Neural progenitor cell (in vitro differentiated cells): ENCODE data around the gene PDE8B. TPM values are rescaled to one million over a fixed set of nuclear protein-coding genes. Genes with fewer than 3 reads are reported as not detected.

ENCODE experiments used
- DNase-seq: peaks from one replicate; pipeline ENCODE4 v3.0.0-alpha.2; 2016; ENCODE audit warnings: low spot score
- H2AFZ ChIP-seq: fragments of 200-600 bp; sonication (generic); replicated peaks from 2 replicates; pipeline ENCODE4 v1.6.1; 2016; ENCODE audit warnings: antibody characterized with exemption
- H3F3A ChIP-seq: fragments of 200-600 bp; sonication (generic); 2 replicates; pipeline ENCODE4 v1.6.1; 2016; ENCODE audit warnings: antibody characterized with exemption, low read depth
- H3K27ac ChIP-seq: fragments of 200-600 bp; sonication (generic); 2 replicates; pipeline ENCODE4 v1.5.1; 2016; ENCODE audit warnings: mild to moderate bottlenecking
- H3K27me3 ChIP-seq: fragments of 200-600 bp; sonication (generic); 2 replicates; pipeline ENCODE4 v1.6.1; 2016; ENCODE audit warnings: mild to moderate bottlenecking, moderate library complexity
- H3K36me3 ChIP-seq: fragments of 200-600 bp; sonication (generic); 2 replicates; pipeline ENCODE4 v1.5.1; 2016
- H3K4me1 ChIP-seq: fragments of 200-600 bp; sonication (generic); 2 replicates; pipeline ENCODE4 v1.6.1; 2016; ENCODE audit warnings: mixed run types
- H3K4me2 ChIP-seq: fragments of 200-600 bp; sonication (generic); 2 replicates; pipeline ENCODE4 v1.6.1; 2016
- H3K4me3 ChIP-seq: fragments of 200-600 bp; sonication (generic); 2 replicates; pipeline ENCODE4 v1.5.1; 2016
- H3K79me2 ChIP-seq: fragments of 200-600 bp; sonication (generic); 2 replicates; pipeline ENCODE4 v1.6.1; 2016; ENCODE audit warnings: low read depth
- H3K9ac ChIP-seq: fragments of 200-600 bp; sonication (generic); 2 replicates; pipeline ENCODE4 v1.6.1; 2016
- H3K9me3 ChIP-seq: fragments of 200-600 bp; sonication (generic); 2 replicates; pipeline ENCODE4 v1.5.1; 2016; ENCODE audit warnings: low read depth
- H4K20me1 ChIP-seq: fragments of 200-600 bp; sonication (generic); 2 replicates; pipeline ENCODE4 v1.6.1; 2016; ENCODE audit warnings: low read depth
- H3K27ac Mint-ChIP-seq: 3 replicates; pipeline ENCODE4 v1.8.0; 2021; ENCODE audit warnings: mixed read lengths
- H3K27me3 Mint-ChIP-seq: 2 replicates; pipeline ENCODE4 v1.8.0; 2022; ENCODE audit warnings: low read depth, mild to moderate bottlenecking, inconsistent platforms, moderate library complexity, mixed read lengths; ENCODE audit not compliant: insufficient read depth
- H3K36me3 Mint-ChIP-seq: 3 replicates; pipeline ENCODE4 v1.8.0; 2021; ENCODE audit warnings: mixed read lengths
- H3K4me1 Mint-ChIP-seq: 3 replicates; pipeline ENCODE4 v1.8.0; 2021; ENCODE audit warnings: mixed read lengths
- H3K4me3 Mint-ChIP-seq: 3 replicates; pipeline ENCODE4 v1.8.0; 2021; ENCODE audit warnings: mild to moderate bottlenecking, moderate library complexity, mixed read lengths
- H3K9me3 Mint-ChIP-seq: 3 replicates; pipeline ENCODE4 v1.8.0; 2020; ENCODE audit warnings: mixed read lengths
- CTCF ChIP-seq: fragments of 200-600 bp; sonication (generic); IDR thresholded peaks from 2 replicates; pipeline ENCODE4 v1.5.1; 2017; ENCODE audit warnings: antibody characterized with exemption, mild to moderate bottlenecking
- EZH2 ChIP-seq: fragments of 200-600 bp; sonication (generic); IDR thresholded peaks from 2 replicates; pipeline ENCODE4 v1.6.1; 2017; ENCODE audit warnings: antibody characterized with exemption, mild to moderate bottlenecking, moderate library complexity
- EZH2phosphoT487 ChIP-seq: fragments of 200-600 bp; sonication (generic); IDR thresholded peaks from 2 replicates; pipeline ENCODE4 v1.6.1; 2017; ENCODE audit warnings: antibody characterized with exemption
- total RNA-seq: library from RNA; depleted of rRNA; stranded (reverse); fragments of >200 nt; gene quantifications from 2 replicates; pipeline ENCODE4 v1.2.3, GENCODE V29; 2015; ENCODE audit warnings: low replicate concordance

PDE8B gene
- total RNA-seq, 1 donor from 2014 or later: 4.3 TPM

GRCh38 chr5:77321793-77322394 lies 111.4 kb downstream of the PDE8B start:
- no peaks in the 10 kb centered on the region for H3F3A ChIP-seq
- no peaks in the 10 kb centered on the region for H3K79me2 ChIP-seq
- no peak overlapping the region for H3K4me3 Mint-ChIP-seq
- no peaks in the 10 kb centered on the region for H3K36me3 Mint-ChIP-seq
- no peak overlapping the region for H3K27ac Mint-ChIP-seq
- peak overlapping the region; percentile 1 for H3K4me2 ChIP-seq
- no peak overlapping the region for H3K27ac ChIP-seq
- H3K4me1 Mint-ChIP-seq: peaks cover 23% of the 10 kb centered on the region
- H3K4me1 ChIP-seq: peaks cover 12% of the 10 kb centered on the region
- H3K9me3 ChIP-seq: no peaks in the 10 kb centered on the region
- DNase-seq: peak; percentile 15
- no peak overlapping the region for H2AFZ ChIP-seq
- no peaks in the 10 kb centered on the region for H4K20me1 ChIP-seq
- H3K27me3 ChIP-seq: no peaks in the 10 kb centered on the region
- no peaks in the 10 kb centered on the region for H3K9me3 Mint-ChIP-seq
- TF ChIP-seq EZH2phosphoT487 (no peak), EZH2 (no peak)
- no peaks in the 10 kb centered on the region for H3K36me3 ChIP-seq
- H3K9ac ChIP-seq: no peak overlapping the region
- no peak overlapping the region for H3K4me3 ChIP-seq
- no peaks in the 10 kb centered on the region for H3K27me3 Mint-ChIP-seq

- no peak overlapping the region for H3K4me3 ChIP-seq
- no peak overlapping the region for H2AFZ ChIP-seq
- peaks cover 12% of the 10 kb centered on the region for H3K4me1 ChIP-seq
- no peaks in the 10 kb centered on the region for H3K79me2 ChIP-seq
- no peaks in the 10 kb centered on the region for H3K9me3 ChIP-seq
- Mint-ChIP-seq H3K9me3 (no peaks in the 10 kb centered on the region), H3K4me1 (peaks cover 25% of the 10 kb centered on the region), H3K4me3 (no peak overlapping the region), H3K27me3 (no peaks in the 10 kb centered on the region), H3K27ac (peak overlapping the region; percentile 17), H3K36me3 (no peaks in the 10 kb centered on the region)
- H3K27me3 ChIP-seq: no peaks in the 10 kb centered on the region
- no peaks in the 10 kb centered on the region for H4K20me1 ChIP-seq
- no peak overlapping the region for H3K27ac ChIP-seq
- DNase-seq: no peak
- H3K36me3 ChIP-seq: no peaks in the 10 kb centered on the region
- H3K9ac ChIP-seq: no peak overlapping the region
- no peak for TF ChIP-seq EZH2
- peak overlapping the region; percentile 1 for H3K4me2 ChIP-seq
- H3F3A ChIP-seq: no peaks in the 10 kb centered on the region
Observed at GRCh38 chr5:77322406-77322805, 111.9 kb downstream of the PDE8B start.

- Histone ChIP-seq H3F3A (no peaks in the 10 kb centered on the region), H3K9me3 (no peaks in the 10 kb centered on the region), H4K20me1 (no peaks in the 10 kb centered on the region), H3K79me2 (no peaks in the 10 kb centered on the region), H3K27me3 (no peaks in the 10 kb centered on the region), H2AFZ (no peak overlapping the region), H3K4me2 (no peak overlapping the region), H3K4me3 (no peak overlapping the region), H3K9ac (no peak overlapping the region), H3K4me1 (peaks cover 12% of the 10 kb centered on the region), H3K27ac (no peak overlapping the region), H3K36me3 (no peaks in the 10 kb centered on the region)
- Mint-ChIP-seq H3K4me3 (no peak overlapping the region), H3K4me1 (peaks cover 29% of the 10 kb centered on the region), H3K36me3 (no peaks in the 10 kb centered on the region), H3K27ac (peak overlapping the region; percentile 48), H3K27me3 (peaks cover 2% of the 10 kb centered on the region), H3K9me3 (no peaks in the 10 kb centered on the region)
- TF ChIP-seq EZH2phosphoT487: no peak
- no peak for TF ChIP-seq CTCF
- TF ChIP-seq EZH2: no peak
- DNase-seq: no peak
Observed at GRCh38 chr5:77325921-77326541, 115.6 kb downstream of the PDE8B start.

GRCh38 chr5:77326986-77327734 lies 116.7 kb downstream of the PDE8B start:
- H4K20me1 ChIP-seq: no peaks in the 10 kb centered on the region
- Mint-ChIP-seq H3K4me1 (peaks cover 24% of the 10 kb centered on the region), H3K9me3 (no peaks in the 10 kb centered on the region), H3K27me3 (peaks cover 2% of the 10 kb centered on the region), H3K4me3 (no peak overlapping the region), H3K36me3 (no peaks in the 10 kb centered on the region), H3K27ac (no peak overlapping the region)
- no peak overlapping the region for H3K4me2 ChIP-seq
- no peaks in the 10 kb centered on the region for H3K27me3 ChIP-seq
- no peak overlapping the region for H2AFZ ChIP-seq
- DNase-seq: no peak
- peaks cover 6% of the 10 kb centered on the region for H3K4me1 ChIP-seq
- no peak overlapping the region for H3K4me3 ChIP-seq
- TF ChIP-seq CTCF (no peak), EZH2phosphoT487 (no peak), EZH2 (no peak)
- H3K27ac ChIP-seq: no peak overlapping the region
- no peaks in the 10 kb centered on the region for H3K9me3 ChIP-seq
- no peaks in the 10 kb centered on the region for H3K36me3 ChIP-seq
- no peaks in the 10 kb centered on the region for H3K79me2 ChIP-seq
- no peak overlapping the region for H3K9ac ChIP-seq
- no peaks in the 10 kb centered on the region for H3F3A ChIP-seq
